T-helper 2 cell (primary cell): Measurements from ENCODE around the gene HNRNPL.

Source experiments
- DNase-seq, 5 experiments: peaks; one replicate each; pipeline versions ENCODE4 v3.0.0 to v3.0.0-alpha.2; 2012 to 2022

HNRNPL gene

GRCh38 chr19:38845374-38846024 is 4.3 kb downstream of the HNRNPL start:
- no peak for DNase-seq

GRCh38 chr19:38844093-38844686 is 5.6 kb downstream of the HNRNPL start:
- DNase-seq: no peak

GRCh38 chr19:38843175-38843758 is 6.5 kb downstream of the HNRNPL start:
- DNase-seq: no peak

GRCh38 chr19:38842439-38843174 is 7.2 kb downstream of the HNRNPL start:
- DNase-seq: peak in 4 of 5 experiments; percentile 24 to 96 (median 60)

- DNase-seq: peak in 4 of 5 experiments; percentile 21 to 73 (median 64)
Observed at GRCh38 chr19:38841787-38842438, 7.9 kb downstream of the HNRNPL start.

- no peak for DNase-seq
Observed at GRCh38 chr19:38841180-38841766, 8.5 kb downstream of the HNRNPL start.

- DNase-seq: no peak
Observed at GRCh38 chr19:38840583-38840968, 9.2 kb downstream of the HNRNPL start.

GRCh38 chr19:38839816-38840582 is 9.8 kb downstream of the HNRNPL start:
- DNase-seq: no peak

- DNase-seq: no peak
Observed at GRCh38 chr19:38838986-38839761, 10.6 kb downstream of the HNRNPL start.

GRCh38 chr19:38838208-38838985 is 11.4 kb downstream of the HNRNPL start:
- DNase-seq: peak in 1 of 5 experiments; percentile 38

GRCh38 chr19:38837656-38838121 is 12.1 kb downstream of the HNRNPL start:
- no peak for DNase-seq

- no peak for DNase-seq
Observed at GRCh38 chr19:38836983-38837626, 12.7 kb downstream of the HNRNPL start.

GRCh38 chr19:38836159-38836982 is 13.4 kb downstream of the HNRNPL start:
- DNase-seq: no peak

GRCh38 chr19:38834590-38834989 is 15.2 kb downstream of the HNRNPL start:
- DNase-seq: no peak

- no peak for DNase-seq
Observed at GRCh38 chr19:38834104-38834490, 15.7 kb downstream of the HNRNPL start.

- DNase-seq: no peak
Observed at GRCh38 chr19:38833092-38833425, 16.7 kb downstream of the HNRNPL start.

GRCh38 chr19:38831142-38831605 is 18.6 kb downstream of the HNRNPL start:
- DNase-seq: peak in 1 of 5 experiments; percentile 53

GRCh38 chr19:38830039-38830733 is 19.6 kb downstream of the HNRNPL start:
- DNase-seq: no peak
